Activated CD4-positive, alpha-beta T cell treated with anti-CD3 and anti-CD28 coated beads, Interleukin-2, amount 10 ng/mL, durations not matched to agents 24 days and 14 days (primary cell): ENCODE data around the gene C1QTNF6. TPM values are rescaled to one million over a fixed set of nuclear protein-coding genes. Genes with fewer than 3 reads are reported as not detected.
A peak's percentile ranks its signal among the peaks of the same experiment; 100 is the strongest.

Experiments
- DNase-seq: peaks from one replicate; pipeline ENCODE4 v3.0.0; 2022
- H3K27ac Mint-ChIP-seq: one replicate; pipeline ENCODE4 v1.8.0; 2022; ENCODE audit warnings: mild to moderate bottlenecking, mixed read lengths
- H3K27me3 Mint-ChIP-seq: one replicate; pipeline ENCODE4 v1.8.0; 2022; ENCODE audit warnings: mixed read lengths
- H3K36me3 Mint-ChIP-seq: one replicate; pipeline ENCODE4 v1.8.0; 2022; ENCODE audit warnings: low read depth, mild to moderate bottlenecking, mixed read lengths
- H3K4me1 Mint-ChIP-seq: one replicate; pipeline ENCODE4 v1.8.0; 2021; ENCODE audit warnings: mixed read lengths
- H3K4me3 Mint-ChIP-seq: one replicate; pipeline ENCODE4 v1.8.0; 2022; ENCODE audit warnings: mild to moderate bottlenecking, moderate library complexity, mixed read lengths
- H3K9me3 Mint-ChIP-seq: one replicate; pipeline ENCODE4 v1.8.0; 2021; ENCODE audit warnings: mixed read lengths
- intact Hi-C: fragments of 100-400 bp; cut with micrococcal nuclease; formaldehyde crosslinking; loops from one replicate; pipeline ENCODE4 v1.15.1; 2023
- total RNA-seq: library from RNA; stranded (reverse); gene quantifications from 2 replicates; pipeline ENCODE4 v1.2.3, GENCODE V29; 2022

The C1QTNF6 gene
- total RNA-seq, 1 donor from 2014 or later, result 6.0 TPM

DNA sequence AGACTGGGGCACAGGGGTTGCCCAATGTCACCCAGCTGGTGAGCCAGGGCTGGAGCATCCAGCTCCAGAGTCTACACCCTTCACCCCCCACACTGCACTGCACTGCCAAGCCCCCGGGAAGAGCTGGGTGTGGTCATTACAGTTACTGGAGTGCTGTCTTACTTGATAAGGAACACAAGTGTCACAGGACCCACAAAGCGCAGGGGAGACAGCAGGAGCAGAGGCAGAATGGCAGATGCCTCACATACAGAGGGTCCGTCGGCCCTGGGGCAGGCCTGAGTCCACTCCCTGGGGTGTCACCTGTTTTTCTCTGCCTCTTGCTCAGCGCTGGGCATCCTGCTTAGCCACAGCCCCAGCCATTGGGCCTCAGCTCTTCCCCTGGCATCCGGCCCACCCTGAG is 46.1 kb downstream of the C1QTNF6 start:
- DNase-seq, result no peak
- Mint-ChIP-seq H3K27ac (no peak overlapping the region), H3K9me3 (no peaks in the 10 kb centered on the region), H3K36me3 (peaks cover 80% of the 10 kb centered on the region), H3K4me1 (peaks cover 63% of the 10 kb centered on the region), H3K27me3 (no peaks in the 10 kb centered on the region), H3K4me3 (no peak overlapping the region)
- intact Hi-C loops, result no loop called here

- Mint-ChIP-seq H3K27me3 (no peaks in the 10 kb centered on the region), H3K9me3 (no peaks in the 10 kb centered on the region), H3K36me3 (peaks cover 81% of the 10 kb centered on the region), H3K27ac (no peak overlapping the region), H3K4me3 (no peak overlapping the region), H3K4me1 (peaks cover 63% of the 10 kb centered on the region)
- intact Hi-C loops, result no loop called here
- no peak for DNase-seq
These were observed 46.6 kb downstream of the C1QTNF6 start for GRCh38 chr22:37141476-37141875.

DNA sequence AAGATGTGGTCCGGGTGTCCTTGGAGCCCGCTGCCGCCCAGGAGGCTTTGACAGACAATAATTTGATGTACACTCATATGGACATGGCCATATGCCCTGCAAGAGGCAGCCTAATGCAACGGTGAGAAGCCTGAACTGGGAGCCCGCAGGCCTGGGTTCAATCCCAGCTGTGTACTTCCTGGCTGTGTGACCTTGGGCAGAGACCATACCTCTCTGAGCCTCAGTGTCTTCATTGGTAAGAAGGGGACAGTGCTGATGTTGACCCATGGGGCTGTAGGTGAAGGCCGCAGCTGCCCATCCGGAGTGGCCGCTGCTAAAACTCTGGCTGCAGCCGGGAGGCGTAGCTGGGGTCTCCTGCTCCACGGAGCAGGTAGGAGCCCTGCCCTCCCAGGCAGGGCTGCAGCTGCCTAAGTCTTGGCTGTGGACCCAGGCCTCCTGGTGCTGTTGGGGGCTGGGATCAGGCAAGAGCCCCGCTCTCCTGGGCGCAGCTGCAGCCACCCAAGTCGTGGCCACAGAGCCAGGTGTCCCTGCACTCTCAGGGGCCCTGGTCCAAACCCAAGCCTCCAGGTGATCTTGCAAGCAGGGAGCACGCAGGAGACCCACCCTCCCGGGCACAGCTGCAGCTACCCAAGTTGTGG is 47.2 kb downstream of the C1QTNF6 start:
- Mint-ChIP-seq H3K4me3 (no peak overlapping the region), H3K36me3 (peaks cover 77% of the 10 kb centered on the region), H3K27ac (peak overlapping the region; percentile 72), H3K4me1 (peaks cover 58% of the 10 kb centered on the region), H3K27me3 (no peaks in the 10 kb centered on the region), H3K9me3 (no peaks in the 10 kb centered on the region)
- DNase-seq, result no peak
- intact Hi-C loops, result no loop called here

GRCh38 chr22:37139762-37140161 is 48.3 kb downstream of the C1QTNF6 start:
- Mint-ChIP-seq H3K4me3 (no peak overlapping the region), H3K9me3 (no peaks in the 10 kb centered on the region), H3K4me1 (peaks cover 54% of the 10 kb centered on the region), H3K27me3 (no peaks in the 10 kb centered on the region), H3K36me3 (peaks cover 79% of the 10 kb centered on the region), H3K27ac (peak overlapping the region; percentile 97)
- no peak for DNase-seq
- intact Hi-C loops, result loop anchor here (1.0 kb wide), 1 partner anchor 10 kb away; the partner anchor contains the start of gene IL2RB

- H3K4me1 Mint-ChIP-seq, result peaks cover 51% of the 10 kb centered on the region
- peak overlapping the region; percentile 97 for H3K27ac Mint-ChIP-seq
- H3K4me3 Mint-ChIP-seq, result peak overlapping the region; percentile 45
- H3K9me3 Mint-ChIP-seq, result no peaks in the 10 kb centered on the region
- H3K27me3 Mint-ChIP-seq, result no peaks in the 10 kb centered on the region
- peaks cover 80% of the 10 kb centered on the region for H3K36me3 Mint-ChIP-seq
- DNase-seq, result no peak
- intact Hi-C loops, result loop anchor here (1.0 kb wide), 3 partner anchors 10 to 24 kb away; partner anchors contain the start of gene IL2RB
These were observed 49.0 kb downstream of the C1QTNF6 start for GRCh38 chr22:37138849-37139561.

- Mint-ChIP-seq H3K27me3 (no peaks in the 10 kb centered on the region), H3K4me3 (peak overlapping the region; percentile 45), H3K27ac (peak overlapping the region; percentile 97), H3K9me3 (no peaks in the 10 kb centered on the region), H3K4me1 (peaks cover 43% of the 10 kb centered on the region), H3K36me3 (peaks cover 79% of the 10 kb centered on the region)
- no peak for DNase-seq
- intact Hi-C loops, result loop anchor here (1.0 kb wide), 2 partner anchors 16 to 25 kb away; no protein-coding TSS in a partner anchor
These were observed 50.0 kb downstream of the C1QTNF6 start for GRCh38 chr22:37137903-37138665.

- Mint-ChIP-seq H3K9me3 (no peaks in the 10 kb centered on the region), H3K4me1 (peaks cover 46% of the 10 kb centered on the region)
These were observed 50.9 kb downstream of the C1QTNF6 start for GRCh38 chr22:37137131-37137530.

GRCh38 chr22:37135023-37135422 is 53.0 kb downstream of the C1QTNF6 start:
- peaks cover 43% of the 10 kb centered on the region for H3K4me1 Mint-ChIP-seq
- H3K9me3 Mint-ChIP-seq, result no peaks in the 10 kb centered on the region
- intact Hi-C loops, result no loop called here
- H3K27ac Mint-ChIP-seq, result peak overlapping the region; percentile 41
- DNase-seq, result no peak
- H3K27me3 Mint-ChIP-seq, result no peaks in the 10 kb centered on the region
- H3K4me3 Mint-ChIP-seq, result no peak overlapping the region
- peaks cover 86% of the 10 kb centered on the region for H3K36me3 Mint-ChIP-seq

More at GRCh38 chr22:37137131-37137530, 50.9 kb downstream of the C1QTNF6 start:
- no peaks in the 10 kb centered on the region for H3K27me3 Mint-ChIP-seq
- peak overlapping the region; percentile 97 for H3K27ac Mint-ChIP-seq
- no peak for DNase-seq
- H3K36me3 Mint-ChIP-seq, result peaks cover 80% of the 10 kb centered on the region
- no peak overlapping the region for H3K4me3 Mint-ChIP-seq
- intact Hi-C loops, result no loop called here

DNA sequence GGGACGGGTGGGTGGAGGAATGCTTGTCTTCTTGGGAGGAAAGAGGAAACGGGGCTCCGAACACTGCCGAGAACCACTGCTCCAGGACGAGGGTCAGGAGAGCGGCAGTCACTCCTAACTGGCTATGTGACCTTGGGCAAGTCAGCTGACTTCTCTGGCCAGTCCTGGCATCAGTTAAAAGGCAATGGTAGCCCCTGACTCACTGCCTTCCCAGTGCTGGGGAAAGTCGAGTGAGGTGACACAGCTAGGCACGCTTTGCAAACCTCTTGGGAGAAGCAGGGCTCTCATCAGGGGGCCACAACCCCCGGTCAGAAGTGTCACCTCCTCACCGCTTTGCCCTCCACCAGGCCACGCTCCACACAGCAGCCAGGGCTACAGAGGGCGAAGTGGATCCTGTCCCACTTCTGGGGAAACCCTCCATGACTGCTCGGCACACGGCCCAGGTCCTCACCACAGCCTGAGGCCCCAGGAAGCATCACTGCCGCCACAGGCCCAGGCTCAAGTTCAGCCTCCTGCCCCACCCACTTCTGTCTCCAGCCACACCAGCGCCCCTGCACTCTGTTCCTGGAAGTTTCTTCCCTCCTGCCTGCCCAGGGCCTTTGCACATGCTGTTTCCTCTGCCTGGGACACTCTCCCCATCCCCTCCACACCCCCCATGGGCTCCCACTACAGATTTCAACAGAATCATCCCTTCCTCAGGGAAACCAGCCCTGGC is 54.6 kb downstream of the C1QTNF6 start:
- Mint-ChIP-seq H3K9me3 (no peaks in the 10 kb centered on the region), H3K27ac (no peak overlapping the region), H3K27me3 (no peaks in the 10 kb centered on the region), H3K4me1 (peaks cover 34% of the 10 kb centered on the region), H3K36me3 (peaks cover 79% of the 10 kb centered on the region), H3K4me3 (no peak overlapping the region)
- intact Hi-C loops, result no loop called here
- no peak for DNase-seq

DNA sequence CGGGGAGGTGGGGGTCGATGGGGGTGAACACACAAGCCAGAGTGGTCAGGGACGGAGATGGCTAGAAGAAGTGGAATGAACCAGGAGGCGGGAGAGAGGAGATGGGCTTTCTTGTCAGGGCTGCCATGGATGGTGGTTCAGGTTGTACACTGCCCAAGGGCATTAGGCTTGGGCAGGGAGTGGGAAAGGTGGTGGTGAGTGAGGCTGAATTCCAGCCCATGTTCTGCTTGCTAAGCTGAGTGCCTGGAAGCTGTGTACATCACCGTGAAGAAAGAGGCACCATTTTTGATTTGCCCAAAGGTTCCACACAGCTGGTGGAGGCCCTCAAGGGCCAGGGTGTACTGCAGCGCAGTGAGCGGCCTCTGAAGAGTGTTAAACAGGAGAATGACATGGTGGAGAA is 55.3 kb downstream of the C1QTNF6 start:
- Mint-ChIP-seq H3K4me1 (peaks cover 28% of the 10 kb centered on the region), H3K36me3 (peaks cover 77% of the 10 kb centered on the region), H3K9me3 (no peaks in the 10 kb centered on the region), H3K27ac (peak overlapping the region; percentile 32), H3K4me3 (no peak overlapping the region), H3K27me3 (no peaks in the 10 kb centered on the region)
- intact Hi-C loops, result no loop called here
- no peak for DNase-seq

Other genes with a start within 250 kb of the C1QTNF6 start
- gene TST, start 168.8 kb downstream of the C1QTNF6 start, total RNA-seq, result 5.2 and 5.8 TPM in 2 replicates
- 21.0 and 21.1 TPM in 2 replicates for gene MPST, start 168.5 kb downstream of the C1QTNF6 start, total RNA-seq
- gene KCTD17, start 136.5 kb downstream of the C1QTNF6 start, total RNA-seq, result 63.2 and 66.5 TPM in 2 replicates
- 6.8 and 7.1 TPM in 2 replicates for gene TMPRSS6, start 78.5 kb downstream of the C1QTNF6 start, total RNA-seq
- gene IL2RB, start 38.3 kb downstream of the C1QTNF6 start, total RNA-seq, result 288 and 296 TPM in 2 replicates
- gene SSTR3, start 24.2 kb upstream of the C1QTNF6 start, total RNA-seq, result 3.5 and 4.0 TPM in 2 replicates
- gene RAC2, start 56.0 kb upstream of the C1QTNF6 start, total RNA-seq, result 519 and 540 TPM in 2 replicates
- 43.5 and 44.9 TPM in 2 replicates for gene CYTH4, start 94.3 kb upstream of the C1QTNF6 start, total RNA-seq
- 0.07 and 0.09 TPM in 2 replicates for gene ELFN2, start 239.2 kb upstream of the C1QTNF6 start, total RNA-seq